Measurements from ENCODE around the gene UBA52. TPM values are rescaled to one million over a fixed set of nuclear protein-coding genes. Genes with fewer than 3 reads are reported as not detected.
A peak's percentile ranks its signal among the peaks of the same experiment; 100 is the strongest.

Gene UBA52
- total and polyA plus RNA-seq, 2 of the 8 experiments (the other 6 are each of a cell fraction or from before 2014, with no cell fraction given): 1,340 to 5,409 TPM

- Histone ChIP-seq H3K27ac (ENCODE audit: low read depth, low read length) (no peak overlapping the region), H2BK5ac (ENCODE audit: low read depth, low read length) (no peak overlapping the region), H3K4me3 (ENCODE audit: extremely low read depth in 1 of 4, insufficient read depth in 2 of 4, low read depth in 3 of 4, low read length in 4 of 4) (no peak overlapping the region), H3K23me2 (ENCODE audit: low read depth, low read length) (peaks cover 10% of the 10 kb centered on the region), H3K4me2 (ENCODE audit: insufficient read depth in 1 of 2, low read depth in 2 of 2, low read length in 2 of 2) (no peak overlapping the region), H3K56ac (replicated peaks; ENCODE audit: insufficient read length, low read depth, low read length) (no peak overlapping the region), H3K27me3 (replicated peaks in 1 of 4; ENCODE audit: control insufficient read depth in 3 of 4, extremely low read depth in 1 of 4, insufficient read depth in 3 of 4, low read length in 3 of 4) (no peaks in the 10 kb centered on the region), H3K9me3 (ENCODE audit: insufficient read depth in 2 of 2, low read depth in 1 of 2, low read length in 1 of 2) (no peaks in the 10 kb centered on the region), H4K91ac (replicated peaks; ENCODE audit: insufficient read length, low read length) (no peak overlapping the region), H2BK15ac (ENCODE audit: low read length) (no peak overlapping the region), H3K79me2 (ENCODE audit: control insufficient read depth in 1 of 2, insufficient read depth in 2 of 2, low read length in 2 of 2) (peaks cover 12 to 20% of the 10 kb centered on the region in 2 experiments), H3K4ac (replicated peaks; ENCODE audit: insufficient read length, low read depth, low read length) (no peak overlapping the region), H2BK120ac (replicated peaks; ENCODE audit: low read depth, low read length) (no peak overlapping the region), H3K23ac (ENCODE audit: insufficient read length) (no peak overlapping the region), H2AFZ (ENCODE audit: low read length) (no peak overlapping the region), H3K18ac (ENCODE audit: extremely low read depth, low read length) (no peak overlapping the region), H4K5ac (ENCODE audit: insufficient read length, low read depth, low read length) (no peak overlapping the region), H2AK5ac (ENCODE audit: low read depth, low read length) (no peak overlapping the region), H3K9ac (replicated peaks in 1 of 4; ENCODE audit: extremely low read depth in 1 of 4, low read depth in 3 of 4, low read length in 3 of 4) (no peak overlapping the region), H4K20me1 (replicated peaks in 1 of 2; ENCODE audit: control insufficient read depth in 1 of 2, insufficient read depth in 2 of 2, low read length in 2 of 2) (peaks cover 9 to 27% of the 10 kb centered on the region in 2 experiments), H4K8ac (ENCODE audit: extremely low read depth, insufficient read depth, low read length) (0 out of 2 replicates have a peak overlapping the region, but pooled peaks have one; percentile 12), H2BK20ac (ENCODE audit: low read length) (no peak overlapping the region), H3K14ac (ENCODE audit: insufficient read length) (no peak overlapping the region), H3K79me1 (ENCODE audit: low read depth, low read length) (peaks cover 13% of the 10 kb centered on the region), H3K36me3 (ENCODE audit: control insufficient read depth in 2 of 4, insufficient read depth in 4 of 4, low read length in 3 of 4) (peaks cover 16 to 44% (median 32%) of the 10 kb centered on the region in 4 experiments), H2BK12ac (ENCODE audit: low read depth, low read length) (no peak overlapping the region), H3K4me1 (replicated peaks in 1 of 4; ENCODE audit: control insufficient read depth in 3 of 4, insufficient read depth in 4 of 4, low read length in 3 of 4) (peaks cover 0 to 9% (median 6%) of the 10 kb centered on the region in 4 experiments; a peak in 6 of 7 replicates)
- FAIRE-seq (no peak), DNase-seq (ENCODE audit: low read depth in 1 of 2, low spot score in 2 of 2) (no peak)
- no peak for TF ChIP-seq GABPA (IDR thresholded peaks at IDR 0.05; ENCODE audit: borderline replicate concordance, insufficient read depth, low read length)
- no peak for TF ChIP-seq ATF2 (IDR thresholded peaks at IDR 0.05; ENCODE audit: low read length)
- TF ChIP-seq SP1 (IDR thresholded peaks at IDR 0.05; ENCODE audit: low read depth, low read length): peak; percentile 23; the same call in 1 of the 2 replicates
- ChIA-PET POLR2A (ENCODE audit: partially characterized antibody) (interaction anchor here (0.8 to 6.1 kb wide), 4 partner anchors 15 to 44 kb away, joined by 3 to 112 read pairs (median 14); partner anchors contain the start of genes KXD1 and REX1BD), CTCF (ENCODE audit: partially characterized antibody) (interaction anchor here (0.6 to 4.7 kb wide), 3 partner anchors 14 to 405 kb away, joined by 4 to 28 read pairs (median 7); partner anchors contain the start of genes ELL and REX1BD)
- 92% methylated on average over 18 of the region's 18 CpGs; no CpG with 5 or more reads in 1 of the 2 experiments for WGBS, 2 experiments (ENCODE audit: extremely low coverage in 1 of 2, insufficient coverage in 1 of 2, insufficient read length in 1 of 2, insufficient replicate concordance in 2 of 2, low coverage in 1 of 2, low lambda C conversion rate in 2 of 2, missing lambda C conversion rate in 1 of 2)
These were observed 3.1 kb downstream of the UBA52 start for GRCh38 chr19:18574691-18575291.
